OCI-LY3 (cell line): ENCODE measurements around the gene ARID5B.
"Not testable (repeated sequence)": the region's sequence is repeated elsewhere in the genome, so short reads cannot be mapped to it uniquely, and the experiment has no call there.

Experiments
- CTCF ChIP-seq: fragments of 200-600, 300-600 bp; sonication (generic); IDR thresholded peaks from 2 replicates; pipeline ENCODE4 v1.5.1; 2014; ENCODE audit warnings: antibody characterized with exemption, low read length, low read depth
- EZH2phosphoT487 ChIP-seq: fragments of 200-600 bp; shearing (Covaris generic); IDR thresholded peaks from 2 replicates; pipeline ENCODE4 v1.6.1; 2018; ENCODE audit warnings: antibody characterized with exemption, mixed run types, low read depth

- TF ChIP-seq EZH2phosphoT487, CTCF: not testable (repeated sequence)
Measured at GRCh38 chr10:62028502-62028842, 127.0 kb downstream of the ARID5B start.
